Neural cell (in vitro differentiated cells): ENCODE data around the gene CKB.

Experiments used
- EP300 ChIP-seq: fragments of 450-650 bp; conservative IDR thresholded peaks from 2 replicates; pipeline ENCODE4 v1.6.1; 2014; ENCODE audit warnings: antibody characterized with exemption, mild to moderate bottlenecking, moderate library complexity; ENCODE audit not compliant: poor library complexity, severe bottlenecking
- POLR2AphosphoS5 ChIP-seq: IDR thresholded peaks from 2 replicates; pipeline ENCODE4 v1.6.1; 2012
- REST ChIP-seq: IDR thresholded peaks from 2 replicates; pipeline ENCODE4 v1.6.1; 2012; ENCODE audit warnings: borderline replicate concordance
- SMC3 ChIP-seq: fragments of 450-650 bp; conservative IDR thresholded peaks from 2 replicates; pipeline ENCODE4 v1.6.1; 2014; ENCODE audit warnings: antibody characterized with exemption, mild to moderate bottlenecking, moderate library complexity; ENCODE audit not compliant: poor library complexity
- TAF1 ChIP-seq: IDR thresholded peaks from 2 replicates; pipeline ENCODE4 v1.6.1; 2012; ENCODE audit warnings: low read depth
- TF ChIP-seq, protein P1 (sequence below): fragments of 450-650 bp; IDR thresholded peaks from 2 replicates; pipeline ENCODE4 v1.5.1; 2014; ENCODE audit warnings: antibody characterized with exemption, mild to moderate bottlenecking, moderate library complexity; ENCODE audit not compliant: poor library complexity, severe bottlenecking

- TF ChIP-seq TAF1: no peak
- TF ChIP-seq, protein P1, sequence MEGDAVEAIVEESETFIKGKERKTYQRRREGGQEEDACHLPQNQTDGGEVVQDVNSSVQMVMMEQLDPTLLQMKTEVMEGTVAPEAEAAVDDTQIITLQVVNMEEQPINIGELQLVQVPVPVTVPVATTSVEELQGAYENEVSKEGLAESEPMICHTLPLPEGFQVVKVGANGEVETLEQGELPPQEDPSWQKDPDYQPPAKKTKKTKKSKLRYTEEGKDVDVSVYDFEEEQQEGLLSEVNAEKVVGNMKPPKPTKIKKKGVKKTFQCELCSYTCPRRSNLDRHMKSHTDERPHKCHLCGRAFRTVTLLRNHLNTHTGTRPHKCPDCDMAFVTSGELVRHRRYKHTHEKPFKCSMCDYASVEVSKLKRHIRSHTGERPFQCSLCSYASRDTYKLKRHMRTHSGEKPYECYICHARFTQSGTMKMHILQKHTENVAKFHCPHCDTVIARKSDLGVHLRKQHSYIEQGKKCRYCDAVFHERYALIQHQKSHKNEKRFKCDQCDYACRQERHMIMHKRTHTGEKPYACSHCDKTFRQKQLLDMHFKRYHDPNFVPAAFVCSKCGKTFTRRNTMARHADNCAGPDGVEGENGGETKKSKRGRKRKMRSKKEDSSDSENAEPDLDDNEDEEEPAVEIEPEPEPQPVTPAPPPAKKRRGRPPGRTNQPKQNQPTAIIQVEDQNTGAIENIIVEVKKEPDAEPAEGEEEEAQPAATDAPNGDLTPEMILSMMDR: no peak
- no peak for TF ChIP-seq REST
- TF ChIP-seq POLR2AphosphoS5: no peak
- TF ChIP-seq SMC3: no peak
- TF ChIP-seq EP300: no peak
Observed at GRCh38 chr14:103520269-103520656, 2.4 kb downstream of the CKB start.
